Thyroid gland (tissue), 4 donors: ENCODE measurements around the gene MBD3L2B.
"Not testable (repeated sequence)": the region's sequence is repeated elsewhere in the genome, so short reads cannot be mapped to it uniquely, and the experiment has no call there.

Experiments used
- CTCF ChIP-seq, 6 experiments: fragments of 200-600 bp in 3 of 6; fragments of 450-650 bp in 3 of 6; sonication (generic) in 3 of 6; IDR thresholded peaks; one replicate each; pipeline ENCODE4 v1.5.1; 2016 to 2019; ENCODE audit warnings: antibody characterized with exemption in 6 of 6, mild to moderate bottlenecking in 2 of 6, inconsistent platforms in 1 of 6, moderate library complexity in 1 of 6
- POLR2A ChIP-seq, 2 donors: fragments of 450-650 bp; IDR thresholded peaks; one replicate each; pipeline ENCODE4 v1.6.1; 2017; ENCODE audit warnings: antibody characterized with exemption in 2 of 2, mild to moderate bottlenecking in 2 of 2, moderate library complexity in 1 of 2

- TF ChIP-seq CTCF, POLR2A (IDR thresholded peaks at IDR 0.05): not testable (repeated sequence)
Observed at GRCh38 chr19:7041563-7041962, 20.3 kb upstream of the MBD3L2B start.
